Loucy (cell line): ENCODE results near the gene ADCY5.

ENCODE experiments used
- EZH2phosphoT487 ChIP-seq: fragments of 200-600 bp; IDR thresholded peaks from 2 replicates; pipeline ENCODE4 v1.6.1; 2018; ENCODE audit warnings: antibody characterized with exemption, mild to moderate bottlenecking, moderate library complexity, borderline replicate concordance
- TF ChIP-seq, protein P1 (sequence below): fragments of 200-600 bp; sonication (generic); conservative IDR thresholded peaks from 2 replicates; pipeline ENCODE4 v1.5.1; 2014; ENCODE audit warnings: mild to moderate bottlenecking, antibody characterized with exemption, low read length

DNA sequence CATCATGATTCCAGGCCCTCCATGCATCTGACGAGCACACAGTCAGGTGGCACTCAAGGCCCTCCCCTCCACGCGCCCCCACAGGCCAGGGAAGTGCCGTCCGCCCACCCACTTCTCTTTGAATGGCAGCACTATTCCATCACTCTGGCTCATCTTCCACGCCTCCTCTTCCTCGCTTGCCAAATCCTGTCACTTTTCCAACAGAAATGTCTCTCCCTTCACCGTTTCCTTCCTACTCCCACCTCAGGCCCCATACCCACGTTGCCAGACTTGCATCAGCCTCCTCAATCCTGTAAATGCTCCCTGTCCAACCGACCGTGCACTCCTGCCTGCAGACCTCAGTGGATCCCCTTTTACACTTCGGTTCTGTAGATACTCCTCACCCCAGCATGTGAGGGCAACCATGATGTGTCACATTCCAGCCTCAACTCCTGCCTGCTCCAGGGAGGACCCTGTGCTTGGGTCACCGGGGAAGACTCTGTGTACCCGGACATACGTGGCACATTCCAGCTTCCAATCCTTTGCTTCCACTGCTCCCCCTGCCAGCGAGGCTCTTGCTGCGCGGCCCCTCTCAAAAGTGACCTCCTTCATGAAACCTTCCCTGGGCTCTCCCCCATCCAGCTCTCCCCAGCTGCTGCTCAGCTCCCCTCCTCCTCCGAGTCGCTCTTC is 29.6 kb downstream of the ADCY5 start:
- TF ChIP-seq, protein P1, sequence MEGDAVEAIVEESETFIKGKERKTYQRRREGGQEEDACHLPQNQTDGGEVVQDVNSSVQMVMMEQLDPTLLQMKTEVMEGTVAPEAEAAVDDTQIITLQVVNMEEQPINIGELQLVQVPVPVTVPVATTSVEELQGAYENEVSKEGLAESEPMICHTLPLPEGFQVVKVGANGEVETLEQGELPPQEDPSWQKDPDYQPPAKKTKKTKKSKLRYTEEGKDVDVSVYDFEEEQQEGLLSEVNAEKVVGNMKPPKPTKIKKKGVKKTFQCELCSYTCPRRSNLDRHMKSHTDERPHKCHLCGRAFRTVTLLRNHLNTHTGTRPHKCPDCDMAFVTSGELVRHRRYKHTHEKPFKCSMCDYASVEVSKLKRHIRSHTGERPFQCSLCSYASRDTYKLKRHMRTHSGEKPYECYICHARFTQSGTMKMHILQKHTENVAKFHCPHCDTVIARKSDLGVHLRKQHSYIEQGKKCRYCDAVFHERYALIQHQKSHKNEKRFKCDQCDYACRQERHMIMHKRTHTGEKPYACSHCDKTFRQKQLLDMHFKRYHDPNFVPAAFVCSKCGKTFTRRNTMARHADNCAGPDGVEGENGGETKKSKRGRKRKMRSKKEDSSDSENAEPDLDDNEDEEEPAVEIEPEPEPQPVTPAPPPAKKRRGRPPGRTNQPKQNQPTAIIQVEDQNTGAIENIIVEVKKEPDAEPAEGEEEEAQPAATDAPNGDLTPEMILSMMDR, result no peak
- no peak for TF ChIP-seq EZH2phosphoT487
